AG09309 (cell line): ENCODE measurements around the gene TARS3.

Source experiments
- DNase-seq: peaks from one replicate; pipeline ENCODE4 v3.0.0-alpha.2; 2010; ENCODE audit warnings: low read depth
- H3K4me3 ChIP-seq: 2 replicates; pipeline ENCODE4 v1.5.1; 2011; ENCODE audit warnings: mild to moderate bottlenecking, low read depth, low read length, moderate library complexity; ENCODE audit not compliant: control insufficient read depth
- CTCF ChIP-seq: IDR thresholded peaks from 2 replicates; pipeline ENCODE4 v1.5.1; 2011; ENCODE audit warnings: mild to moderate bottlenecking, low read depth, low read length, inconsistent platforms; ENCODE audit not compliant: insufficient read depth, control insufficient read depth; ENCODE audit errors: missing control alignments

Gene TARS3

DNA sequence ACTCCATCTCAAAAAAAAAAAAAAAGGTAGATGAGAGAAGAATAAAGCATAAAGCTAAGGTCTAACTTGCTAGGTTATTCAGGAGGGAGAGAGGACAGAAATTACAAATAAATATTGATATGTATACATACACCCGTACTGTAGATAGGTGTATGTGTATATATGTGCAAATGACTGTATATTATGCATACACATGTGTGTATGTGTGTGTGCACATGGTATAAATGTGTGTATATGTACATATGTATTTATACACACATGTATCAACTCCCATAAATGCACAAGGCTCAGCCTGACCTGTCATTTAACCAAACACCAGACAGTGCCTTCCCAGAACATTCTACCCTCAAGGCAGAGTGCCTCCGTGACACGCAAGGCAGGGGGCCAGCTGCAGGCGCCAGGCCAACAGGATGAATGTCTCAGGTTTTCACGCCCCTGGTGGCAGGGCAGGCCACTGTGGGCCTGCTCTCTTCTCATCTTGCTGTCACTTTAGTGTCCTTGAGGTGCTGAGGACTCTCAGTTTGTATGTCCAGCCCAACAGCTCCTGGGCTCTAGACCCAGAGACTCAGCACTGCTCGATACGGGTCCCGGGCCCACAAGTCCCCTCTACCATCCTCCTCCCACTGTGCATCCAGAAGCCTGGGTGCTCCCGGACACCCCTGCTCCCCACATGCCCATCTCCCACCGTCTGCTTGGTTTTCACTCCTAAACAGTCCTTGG, 112.5 kb downstream of the TARS3 start:
- no peak overlapping the region for H3K4me3 ChIP-seq
- DNase-seq, result no peak
- no peak for TF ChIP-seq CTCF

- no peak for TF ChIP-seq CTCF
- H3K4me3 ChIP-seq, result no peak overlapping the region
- no peak for DNase-seq
These were observed 113.3 kb downstream of the TARS3 start for GRCh38 chr15:101611007-101611406.

DNA sequence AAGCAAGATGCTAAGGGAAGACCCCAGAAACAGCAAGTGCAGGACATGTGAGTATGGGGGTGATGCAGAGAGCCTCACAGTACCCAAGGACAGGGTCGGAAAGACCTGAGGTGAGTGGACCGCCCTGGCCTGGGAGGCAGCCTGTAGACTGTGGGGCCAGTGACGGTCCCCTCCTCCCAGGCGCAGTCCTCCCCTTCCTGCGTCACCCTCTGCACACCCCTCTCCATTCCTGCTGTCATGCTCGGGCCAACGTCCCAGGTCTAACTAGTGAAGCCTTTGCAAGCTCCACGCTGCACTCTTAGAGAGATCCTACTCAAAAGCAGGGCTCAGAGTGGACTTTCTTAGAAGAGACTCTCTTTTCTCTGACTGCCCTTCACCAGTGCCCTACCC, 113.7 kb downstream of the TARS3 start:
- no peak for DNase-seq
- TF ChIP-seq CTCF, result no peak
- no peak overlapping the region for H3K4me3 ChIP-seq

DNA sequence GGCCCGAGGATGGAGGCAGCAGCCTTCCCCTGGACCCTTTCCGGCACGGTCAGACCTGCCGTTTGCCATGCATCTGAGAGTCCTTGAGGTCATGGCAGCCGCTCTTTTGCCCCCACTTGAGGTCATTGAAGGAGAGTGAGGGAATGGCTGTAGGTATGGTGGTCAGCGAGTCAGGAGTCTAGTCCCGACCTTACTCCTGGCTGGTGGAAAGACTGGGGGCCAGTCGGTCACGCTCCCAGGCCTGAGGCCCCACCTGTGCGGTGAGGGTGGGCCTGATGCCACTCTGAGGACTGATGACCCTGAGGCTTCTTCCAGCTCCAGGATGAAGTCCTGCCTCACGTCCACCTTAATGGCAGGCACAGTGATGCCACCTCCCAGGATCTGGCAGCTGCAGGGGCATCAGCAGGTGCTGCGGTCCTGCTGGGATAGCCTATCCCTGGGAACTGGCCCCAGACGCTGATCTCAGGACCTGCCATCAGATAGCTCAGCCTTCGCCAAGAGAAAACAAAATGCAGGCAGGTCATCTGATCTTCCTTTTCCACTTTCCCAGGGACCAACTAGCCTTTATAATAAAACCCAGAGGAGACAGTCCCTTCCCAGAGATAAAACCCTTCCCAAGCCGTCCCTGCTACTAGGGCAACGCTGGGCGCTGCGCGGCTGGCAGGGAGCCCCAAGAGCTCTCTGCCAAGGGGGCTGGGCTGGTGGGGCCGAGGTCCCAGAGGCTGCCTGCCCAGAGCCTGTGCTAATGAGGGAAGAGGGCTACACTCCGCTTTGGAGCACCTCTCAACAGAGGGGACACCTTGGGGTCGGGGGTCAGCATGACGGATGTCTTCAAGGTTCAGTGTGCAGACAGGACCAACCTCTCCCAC, 114.3 kb downstream of the TARS3 start:
- DNase-seq, result no peak
- TF ChIP-seq CTCF, result no peak
- H3K4me3 ChIP-seq, result no peak overlapping the region

DNA sequence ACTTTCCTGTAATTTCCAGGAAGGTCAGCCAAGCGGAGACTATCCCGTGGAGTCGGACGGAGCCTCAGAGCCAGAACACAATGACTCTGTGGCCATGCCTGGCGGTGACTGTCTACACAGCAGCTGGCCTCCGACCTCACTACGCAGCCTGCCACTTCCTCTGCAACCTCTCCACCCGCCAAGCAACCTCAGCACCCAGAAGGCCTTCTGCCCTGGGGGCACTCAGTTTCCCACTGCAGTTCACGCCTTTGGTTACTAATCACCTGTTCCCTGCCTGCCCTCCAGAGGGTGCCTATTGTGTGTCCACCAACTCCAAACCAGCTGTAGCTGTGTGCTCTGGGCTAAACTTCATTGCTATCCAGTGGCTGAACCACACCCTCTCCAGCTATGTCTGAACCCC, 116.1 kb downstream of the TARS3 start:
- no peak for TF ChIP-seq CTCF
- DNase-seq, result no peak

GRCh38 chr15:101607108-101607507, 117.2 kb downstream of the TARS3 start:
- H3K4me3 ChIP-seq, result no peak overlapping the region
- no peak for TF ChIP-seq CTCF
- DNase-seq, result no peak

More for the DNA sequence above, 116.1 kb downstream of the TARS3 start:
- no peak overlapping the region for H3K4me3 ChIP-seq
